ENCODE measurements around the gene TUT4.

The TUT4 gene

GRCh38 chr1:52385376-52385775 lies 167.5 kb downstream of the TUT4 start:
- no peak for TF ChIP-seq CTCF (IDR thresholded peaks at IDR 0.05; ENCODE audit: insufficient read depth, low read length, missing control alignments)
- CTCF ChIA-PET = no interaction called here
- no peak overlapping the region for H3K4me3 ChIP-seq (ENCODE audit: low read depth, low read length)
- DNase-seq (ENCODE audit: low read depth, low spot score) = no peak
- POLR2A ChIA-PET = no interaction called here
